Small intestine (tissue), 7 donors: ENCODE data around the gene CEP104. TPM values are rescaled to one million over a fixed set of nuclear protein-coding genes. Genes with fewer than 3 reads are reported as not detected.

Experiments used
- DNase-seq, 2 donors: peaks; one replicate each; pipeline versions ENCODE4 v3.0.0 to v3.0.0-alpha.2; 2013
- FAIRE-seq: peaks from 2 replicates; lab custom pipeline; 2012; peaks lifted over from hg19 to GRCh38; lab: Jason Lieb, UNC
- H3K27ac ChIP-seq, 3 donors: one replicate each; pipeline ENCODE4 v1.5.1; 2013; ENCODE audit warnings: low read length in 2 of 3, mild to moderate bottlenecking in 2 of 3, control low read depth in 1 of 3, inconsistent platforms in 1 of 3, low read depth in 1 of 3, moderate library complexity in 1 of 3
- H3K27me3 ChIP-seq, 3 donors: one replicate each; pipeline ENCODE4 v1.6.1; 2013; ENCODE audit warnings: low read length in 3 of 3, inconsistent platforms in 1 of 3; ENCODE audit not compliant: control insufficient read depth in 3 of 3, insufficient read depth in 3 of 3
- H3K36me3 ChIP-seq, 3 donors: one replicate each; pipeline ENCODE4 v1.6.1; 2013; ENCODE audit warnings: low read length in 3 of 3, inconsistent platforms in 1 of 3, low read depth in 1 of 3, mild to moderate bottlenecking in 1 of 3, moderate library complexity in 1 of 3; ENCODE audit not compliant: control insufficient read depth in 3 of 3, insufficient read depth in 2 of 3
- H3K4me1 ChIP-seq, 3 donors: one replicate each; pipeline ENCODE4 v1.6.1; 2013; ENCODE audit warnings: low read length in 2 of 3, inconsistent platforms in 1 of 3, low read depth in 1 of 3, mild to moderate bottlenecking in 1 of 3, moderate library complexity in 1 of 3; ENCODE audit not compliant: control insufficient read depth in 3 of 3, insufficient read depth in 2 of 3
- H3K4me3 ChIP-seq, 3 donors: one replicate each; pipeline ENCODE4 v1.5.1; 2013; ENCODE audit warnings: low read length in 3 of 3, control low read depth in 1 of 3, inconsistent platforms in 1 of 3, low read depth in 1 of 3, mild to moderate bottlenecking in 1 of 3, moderate library complexity in 1 of 3
- H3K9me3 ChIP-seq, 2 donors: one replicate each; pipeline ENCODE4 v1.6.1; 2013; ENCODE audit warnings: low read depth in 1 of 2, low read length in 1 of 2; ENCODE audit not compliant: control insufficient read depth in 2 of 2, insufficient read depth in 1 of 2
- WGBS, 3 donors: extraction: QIAGEN DNeasy Blood & Tissue Kit; methylation state at CpG; one replicate each; pipeline ENCODE4 v1.1.7; 2013; 5-methylcytosine and 5-hydroxymethylcytosine counted together
- polyA plus RNA-seq, 4 donors: library from polyadenylated mRNA; stranded (reverse) in 3 of 4; unstranded in 1 of 4; fragments of 200-250 nt in 3 of 4; fragments of 120-200 nt in 1 of 4; gene quantifications; one replicate each; pipeline versions ENCODE4 v1.2.1 to v1.2.3, GENCODE V29; 2013
- donor health status: healthy with polysubstance abuse.
- donor health status: control.
- donor health status: control.
- donor health status: Bipolar disorder and iron deficiency.
- donor health status: healthy.

Gene CEP104
- polyA plus RNA-seq, 4 donors = 8.7 to 26.4 (median 10.8) TPM

- Histone ChIP-seq H3K9me3 (peaks cover 0 to 13% of the 10 kb centered on the region in 2 donors), H3K27me3 (no peaks in the 10 kb centered on the region), H3K27ac (no peak overlapping the region), H3K4me1 (no peaks in the 10 kb centered on the region), H3K36me3 (peaks cover 5 to 61% (median 21%) of the 10 kb centered on the region in 3 donors), H3K4me3 (no peak overlapping the region)
- FAIRE-seq = no peak
- 96 to 98% (median 97%) methylated on average over 11 of the region's 11 CpGs for WGBS, 3 donors
- DNase-seq = no peak
Measured at GRCh38 chr1:3838788-3839187, 18.2 kb downstream of the CEP104 start.

GRCh38 chr1:3837685-3838084 is 19.3 kb downstream of the CEP104 start:
- no peak for FAIRE-seq

GRCh38 chr1:3837200-3837599 is 19.8 kb downstream of the CEP104 start:
- peaks cover 0 to 13% of the 10 kb centered on the region in 2 donors for H3K9me3 ChIP-seq
- no peak overlapping the region for H3K27ac ChIP-seq
- no peaks in the 10 kb centered on the region for H3K27me3 ChIP-seq
- H3K36me3 ChIP-seq = peaks cover 5 to 61% (median 24%) of the 10 kb centered on the region in 3 donors
- H3K4me3 ChIP-seq = no peak overlapping the region
- FAIRE-seq (no peak), DNase-seq (no peak)
- 97 to 100% (median 98%) methylated on average over 6 of the region's 6 CpGs for WGBS, 3 donors
- H3K4me1 ChIP-seq = no peaks in the 10 kb centered on the region

More at GRCh38 chr1:3837685-3838084, 19.3 kb downstream of the CEP104 start:
- peaks cover 6 to 60% (median 22%) of the 10 kb centered on the region in 3 donors for H3K36me3 ChIP-seq
- WGBS, 3 donors = 96 to 100% (median 97%) methylated on average over 1 of the region's 1 CpG
- no peak overlapping the region for H3K27ac ChIP-seq
- no peaks in the 10 kb centered on the region for H3K27me3 ChIP-seq
- H3K4me1 ChIP-seq = no peaks in the 10 kb centered on the region
- no peak overlapping the region for H3K4me3 ChIP-seq
- DNase-seq = no peak
- peaks cover 0 to 13% of the 10 kb centered on the region in 2 donors for H3K9me3 ChIP-seq

- H3K27ac ChIP-seq = no peak overlapping the region
- no peak overlapping the region for H3K4me3 ChIP-seq
- no peaks in the 10 kb centered on the region for H3K27me3 ChIP-seq
- peaks cover 0 to 13% of the 10 kb centered on the region in 2 donors for H3K9me3 ChIP-seq
- DNase-seq = no peak
- peaks cover 5 to 56% (median 27%) of the 10 kb centered on the region in 3 donors for H3K36me3 ChIP-seq
- FAIRE-seq = no peak
- 96 to 97% (median 97%) methylated on average over 10 to 11 of the region's 11 CpGs for WGBS, 3 donors
- no peaks in the 10 kb centered on the region for H3K4me1 ChIP-seq
Measured at GRCh38 chr1:3836421-3836820, 20.6 kb downstream of the CEP104 start.

- WGBS, 3 donors = 91 to 98% (median 92%) methylated on average over 10 of the region's 10 CpGs
Measured at GRCh38 chr1:3834701-3835100, 22.3 kb downstream of the CEP104 start.

GRCh38 chr1:3831689-3832088 is 25.3 kb downstream of the CEP104 start:
- 78 to 83% (median 78%) methylated on average over 6 of the region's 6 CpGs for WGBS, 3 donors

More at GRCh38 chr1:3834701-3835100, 22.3 kb downstream of the CEP104 start:
- DNase-seq (no peak), FAIRE-seq (no peak)
- H3K27me3 ChIP-seq = no peaks in the 10 kb centered on the region
- no peak overlapping the region for H3K4me3 ChIP-seq
- peaks cover 6 to 55% (median 30%) of the 10 kb centered on the region in 3 donors for H3K36me3 ChIP-seq
- no peaks in the 10 kb centered on the region for H3K4me1 ChIP-seq
- H3K9me3 ChIP-seq = peaks cover 0 to 13% of the 10 kb centered on the region in 2 donors
- no peak overlapping the region for H3K27ac ChIP-seq

GRCh38 chr1:3828391-3828790 is 28.6 kb downstream of the CEP104 start:
- DNase-seq (no peak), FAIRE-seq (no peak)
- H3K27me3 ChIP-seq = no peaks in the 10 kb centered on the region
- peaks cover 10 to 70% (median 41%) of the 10 kb centered on the region in 3 donors for H3K36me3 ChIP-seq
- 95 to 96% (median 95%) methylated on average over 8 of the region's 8 CpGs for WGBS, 3 donors
- no peak overlapping the region for H3K4me3 ChIP-seq
- no peaks in the 10 kb centered on the region for H3K4me1 ChIP-seq
- H3K27ac ChIP-seq = no peak overlapping the region
- no peaks in the 10 kb centered on the region for H3K9me3 ChIP-seq

More at GRCh38 chr1:3831689-3832088, 25.3 kb downstream of the CEP104 start:
- DNase-seq (no peak), FAIRE-seq (no peak)
- H3K4me1 ChIP-seq = no peaks in the 10 kb centered on the region
- no peaks in the 10 kb centered on the region for H3K9me3 ChIP-seq
- H3K27me3 ChIP-seq = no peaks in the 10 kb centered on the region
- H3K27ac ChIP-seq = no peak overlapping the region
- H3K4me3 ChIP-seq = no peak overlapping the region
- H3K36me3 ChIP-seq = peaks cover 12 to 56% (median 33%) of the 10 kb centered on the region in 3 donors

GRCh38 chr1:3827813-3828307 is 29.2 kb downstream of the CEP104 start:
- H3K4me3 ChIP-seq = no peak overlapping the region
- no peak for DNase-seq
- H3K27ac ChIP-seq = no peak overlapping the region
- H3K9me3 ChIP-seq = no peaks in the 10 kb centered on the region
- FAIRE-seq = no peak
- H3K36me3 ChIP-seq = peaks cover 10 to 73% (median 44%) of the 10 kb centered on the region in 3 donors
- 85 to 94% (median 92%) methylated on average over 13 to 14 of the region's 14 CpGs for WGBS, 3 donors
- no peaks in the 10 kb centered on the region for H3K4me1 ChIP-seq
- no peaks in the 10 kb centered on the region for H3K27me3 ChIP-seq

- peaks cover 10 to 86% (median 48%) of the 10 kb centered on the region in 3 donors for H3K36me3 ChIP-seq
- no peaks in the 10 kb centered on the region for H3K9me3 ChIP-seq
- no peaks in the 10 kb centered on the region for H3K27me3 ChIP-seq
- no peak overlapping the region for H3K4me3 ChIP-seq
- WGBS, 3 donors = 85 to 90% (median 87%) methylated on average over 15 of the region's 15 CpGs
- H3K27ac ChIP-seq = no peak overlapping the region
- no peaks in the 10 kb centered on the region for H3K4me1 ChIP-seq
- FAIRE-seq = no peak
- no peak for DNase-seq
Measured at GRCh38 chr1:3825356-3825755, 31.7 kb downstream of the CEP104 start.
